ENCODE measurements around the gene OR10Z1. TPM values are rescaled to one million over a fixed set of nuclear protein-coding genes. Genes with fewer than 3 reads are reported as not detected.

The OR10Z1 gene, protein sequence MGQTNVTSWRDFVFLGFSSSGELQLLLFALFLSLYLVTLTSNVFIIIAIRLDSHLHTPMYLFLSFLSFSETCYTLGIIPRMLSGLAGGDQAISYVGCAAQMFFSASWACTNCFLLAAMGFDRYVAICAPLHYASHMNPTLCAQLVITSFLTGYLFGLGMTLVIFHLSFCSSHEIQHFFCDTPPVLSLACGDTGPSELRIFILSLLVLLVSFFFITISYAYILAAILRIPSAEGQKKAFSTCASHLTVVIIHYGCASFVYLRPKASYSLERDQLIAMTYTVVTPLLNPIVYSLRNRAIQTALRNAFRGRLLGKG
- total RNA-seq = under 0.01 and 0.22 TPM in 2 replicates

DNA sequence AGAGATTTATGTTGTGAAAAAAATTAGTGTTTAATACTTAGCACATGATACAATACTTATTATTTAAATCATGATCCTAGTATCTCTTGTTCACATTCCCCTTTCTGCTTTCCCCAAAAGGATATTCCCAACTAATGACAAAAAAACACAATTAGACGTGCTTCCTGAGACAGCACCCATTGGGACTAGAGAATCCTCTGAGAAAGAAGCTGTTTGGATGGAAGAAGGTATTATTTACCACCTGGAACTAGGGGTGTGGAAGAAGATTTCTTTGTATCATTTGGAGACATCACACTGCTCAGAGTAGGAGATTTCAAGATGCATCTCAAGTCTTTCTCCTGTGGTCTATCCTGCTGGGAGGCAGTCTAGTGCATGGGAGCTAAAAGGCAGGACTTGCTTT lies at the start of gene OR10Z1:
OR10Z1 (plus strand) TSS at position 301 of the 400 bp plus-strand sequence. CDS start 1,171 bp downstream, outside the sequence.

DNA sequence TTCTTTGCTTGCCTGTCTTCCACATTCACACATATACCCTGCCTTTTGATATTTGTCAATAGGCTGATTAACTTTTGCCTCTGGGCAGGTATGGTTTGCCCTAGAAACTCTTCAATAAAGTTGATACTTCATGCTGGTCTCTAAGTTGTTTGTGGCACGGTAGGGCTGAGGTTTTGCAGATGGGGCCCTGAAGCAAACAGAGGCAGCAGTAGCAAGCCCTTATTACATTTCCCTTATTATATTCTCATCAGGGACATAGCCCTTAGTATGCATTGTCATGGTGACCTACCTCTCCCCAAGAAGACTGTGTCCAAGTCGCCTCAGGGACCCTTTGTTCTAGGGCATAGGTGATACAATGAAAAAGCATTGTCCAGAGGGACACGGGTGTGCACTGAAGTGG lies 34.6 kb upstream of the OR10Z1 start, which contains the start of gene OR6P1:
OR6P1 (minus strand) TSS at position 101 of the 400 bp plus-strand sequence. CDS start 6,976 bp downstream, outside the sequence.

DNA sequence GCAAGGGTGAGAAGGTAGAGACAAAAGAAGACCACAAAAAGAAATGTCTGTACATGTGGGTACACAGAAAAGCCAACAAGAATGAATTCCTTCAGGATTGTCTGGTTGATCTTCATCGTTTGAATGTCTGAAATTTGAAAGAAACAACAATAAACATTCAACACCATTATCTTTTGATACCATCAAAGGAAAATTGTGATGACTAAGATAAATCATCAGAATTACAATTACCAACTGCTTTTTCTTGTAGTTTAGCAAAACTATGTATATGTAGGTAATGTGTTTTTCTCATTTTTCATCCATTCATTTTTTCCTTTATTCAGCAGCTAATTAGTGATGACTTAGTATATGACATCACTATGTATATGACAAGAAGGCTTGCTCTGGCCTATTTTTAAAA lies 25.3 kb upstream of the OR10Z1 start, which contains the start of gene OR10X1:
OR10X1 (minus strand) TSS at position 167 of the 400 bp plus-strand sequence; CDS start at position 167, 0 bp downstream.

Other genes with a start within 250 kb of the OR10Z1 start
- gene OR10T2, start 205.8 kb upstream of the OR10Z1 start, total RNA-seq = not detected in 2 replicates
- gene OR10K2, start 179.0 kb upstream of the OR10Z1 start, total RNA-seq = not detected in 2 replicates
- not detected in 2 replicates for gene OR10K1, start 143.4 kb upstream of the OR10Z1 start, total RNA-seq
- not detected in 2 replicates for gene OR10R2, start 133.0 kb upstream of the OR10Z1 start, total RNA-seq
- gene OR6Y1, start 50.9 kb upstream of the OR10Z1 start, total RNA-seq = not detected in 2 replicates
- not detected in 2 replicates for gene OR6P1, start 34.7 kb upstream of the OR10Z1 start, total RNA-seq
- not detected in 2 replicates for gene OR10X1, start 25.4 kb upstream of the OR10Z1 start, total RNA-seq
- not detected in 2 replicates for gene SPTA1, start 81.4 kb downstream of the OR10Z1 start, total RNA-seq
- not detected in 2 replicates for gene OR6K2, start 95.4 kb downstream of the OR10Z1 start, total RNA-seq
- 0.12 TPM in 1 of 2 replicates, not detected in the other for gene OR6K3, start 115.5 kb downstream of the OR10Z1 start, total RNA-seq
- 0.12 TPM in 1 of 2 replicates, not detected in the other for gene OR6K6, start 149.5 kb downstream of the OR10Z1 start, total RNA-seq
- not detected in 2 replicates for gene OR6N1, start 166.9 kb downstream of the OR10Z1 start, total RNA-seq
- gene OR6N2, start 175.9 kb downstream of the OR10Z1 start, total RNA-seq = not detected in 2 replicates
- not detected in 2 replicates for gene MNDA, start 226.1 kb downstream of the OR10Z1 start, total RNA-seq

All from uterine smooth muscle cell (primary cell).